ENCODE results near the gene PHIP.

DNA sequence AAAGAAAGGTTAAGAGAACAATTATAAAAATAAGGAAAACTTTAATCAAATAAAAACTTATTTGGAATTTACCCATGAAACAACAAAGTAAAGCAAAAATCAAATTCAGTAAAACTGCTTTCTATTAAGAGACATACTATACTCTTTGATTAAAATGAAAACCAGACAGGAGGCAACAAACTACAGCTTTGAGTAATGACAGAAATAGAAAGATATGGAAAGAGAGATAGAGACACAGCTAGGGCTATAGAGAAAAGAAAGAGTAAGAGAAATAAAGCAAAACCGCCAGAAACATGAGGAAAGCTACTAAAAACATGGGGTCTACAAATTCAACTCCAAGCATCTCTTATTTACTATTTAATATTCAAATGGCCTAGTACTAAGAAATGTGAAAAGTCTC lies 67.6 kb downstream of the PHIP start:
- TF ChIP-seq, protein P1, sequence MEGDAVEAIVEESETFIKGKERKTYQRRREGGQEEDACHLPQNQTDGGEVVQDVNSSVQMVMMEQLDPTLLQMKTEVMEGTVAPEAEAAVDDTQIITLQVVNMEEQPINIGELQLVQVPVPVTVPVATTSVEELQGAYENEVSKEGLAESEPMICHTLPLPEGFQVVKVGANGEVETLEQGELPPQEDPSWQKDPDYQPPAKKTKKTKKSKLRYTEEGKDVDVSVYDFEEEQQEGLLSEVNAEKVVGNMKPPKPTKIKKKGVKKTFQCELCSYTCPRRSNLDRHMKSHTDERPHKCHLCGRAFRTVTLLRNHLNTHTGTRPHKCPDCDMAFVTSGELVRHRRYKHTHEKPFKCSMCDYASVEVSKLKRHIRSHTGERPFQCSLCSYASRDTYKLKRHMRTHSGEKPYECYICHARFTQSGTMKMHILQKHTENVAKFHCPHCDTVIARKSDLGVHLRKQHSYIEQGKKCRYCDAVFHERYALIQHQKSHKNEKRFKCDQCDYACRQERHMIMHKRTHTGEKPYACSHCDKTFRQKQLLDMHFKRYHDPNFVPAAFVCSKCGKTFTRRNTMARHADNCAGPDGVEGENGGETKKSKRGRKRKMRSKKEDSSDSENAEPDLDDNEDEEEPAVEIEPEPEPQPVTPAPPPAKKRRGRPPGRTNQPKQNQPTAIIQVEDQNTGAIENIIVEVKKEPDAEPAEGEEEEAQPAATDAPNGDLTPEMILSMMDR (IDR thresholded peaks at IDR 0.05 in 2 of 3, conservative IDR thresholded peaks at IDR 0.05 in 1 of 3; ENCODE audit: borderline replicate concordance in 1 of 3, insufficient read depth in 1 of 3, low read depth in 2 of 3, low read length in 2 of 3): no peak
- no peak for TF ChIP-seq EZH2 (IDR thresholded peaks at IDR 0.05)
- TF ChIP-seq RAD21 (IDR thresholded peaks at IDR 0.05; ENCODE audit: low read depth): no peak
- TF ChIP-seq POLR2A (IDR thresholded peaks at IDR 0.05; ENCODE audit: borderline replicate concordance, extremely low read depth, insufficient read depth, insufficient read length): no peak
- no peak for TF ChIP-seq ELF1 (IDR thresholded peaks at IDR 0.05; ENCODE audit: borderline replicate concordance, low read depth)

Data from HCT116 (cell line).